SHP77 (cell line): ENCODE results near the gene AMFR.

Source experiments
- DNase-seq, 2 experiments: peaks; one replicate each; lab custom pipeline; 2025; lab: John Stamatoyannopoulos, UW

The AMFR gene

GRCh38 chr16:56362706-56363105 lies 62.6 kb downstream of the AMFR start:
- DNase-seq: no peak

GRCh38 chr16:56362057-56362655 lies 63.2 kb downstream of the AMFR start:
- no peak for DNase-seq

DNA sequence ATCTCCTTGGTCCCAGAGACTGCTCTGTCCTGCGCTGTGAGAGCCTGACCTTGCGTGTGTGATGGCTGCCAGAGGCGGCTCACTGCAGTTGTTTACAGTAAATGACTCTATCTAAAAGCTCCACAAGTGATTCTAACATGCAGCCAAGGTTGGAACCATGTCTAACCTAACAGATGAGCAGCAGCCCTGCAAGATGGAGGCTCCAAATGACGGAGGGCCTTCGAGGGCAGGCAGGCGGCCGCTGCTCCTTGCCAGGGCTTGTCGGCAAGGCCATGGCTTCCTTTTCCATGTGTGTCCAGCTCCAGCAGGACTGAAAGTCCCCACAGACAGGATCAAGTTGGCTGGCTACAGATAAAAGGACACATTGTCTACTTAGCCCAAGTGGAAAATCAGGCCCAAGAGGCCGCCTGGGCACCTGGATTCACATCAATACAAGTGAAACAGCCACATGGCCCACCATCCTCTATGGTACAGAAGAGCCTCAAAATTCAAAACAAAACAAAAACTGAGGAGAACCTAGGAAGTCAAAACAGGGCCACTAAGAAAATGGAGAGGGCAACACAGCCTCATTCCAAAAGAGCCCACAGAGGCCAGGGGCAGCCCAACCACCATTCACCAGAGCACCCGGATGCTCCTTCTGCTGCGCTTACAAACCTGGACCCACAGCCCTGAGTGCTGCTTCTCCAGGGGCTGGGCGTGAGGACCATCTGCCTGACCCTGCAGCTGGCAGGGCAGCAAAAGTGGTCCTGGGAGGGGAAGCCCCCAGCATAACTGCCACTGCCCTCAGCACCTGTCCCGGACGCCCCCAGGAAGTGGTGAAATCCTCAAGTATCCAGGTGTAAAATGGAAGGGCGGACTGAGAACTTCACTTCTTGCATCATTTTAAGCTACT lies 65.0 kb downstream of the AMFR start:
- DNase-seq: no peak

DNA sequence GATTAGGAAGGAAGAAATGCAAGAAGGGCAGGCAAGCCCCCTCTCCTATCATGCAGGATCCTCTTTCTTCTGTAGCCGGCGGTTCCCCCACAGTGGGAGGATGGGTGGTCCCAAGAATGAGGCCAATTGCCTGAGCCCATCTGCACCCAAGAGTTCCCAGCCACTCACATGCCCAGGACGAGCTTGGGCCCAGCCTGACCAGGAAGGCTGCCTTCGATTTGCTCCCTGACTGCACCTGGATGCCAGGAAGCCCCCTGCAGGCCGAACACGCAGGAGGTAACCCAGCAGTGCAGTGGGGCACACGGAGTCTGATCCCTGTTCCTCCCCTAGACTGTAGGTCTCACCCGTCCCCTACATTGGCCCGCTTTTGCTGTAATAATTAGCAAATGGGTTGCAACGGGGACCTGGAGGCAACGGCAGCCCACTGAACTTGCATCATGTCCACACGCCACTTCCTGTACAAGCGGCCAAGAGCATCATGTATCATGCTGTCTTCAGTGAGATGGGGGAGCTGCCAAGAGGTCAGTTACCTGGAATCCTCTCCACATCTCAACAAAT lies 67.5 kb downstream of the AMFR start:
- no peak for DNase-seq

DNA sequence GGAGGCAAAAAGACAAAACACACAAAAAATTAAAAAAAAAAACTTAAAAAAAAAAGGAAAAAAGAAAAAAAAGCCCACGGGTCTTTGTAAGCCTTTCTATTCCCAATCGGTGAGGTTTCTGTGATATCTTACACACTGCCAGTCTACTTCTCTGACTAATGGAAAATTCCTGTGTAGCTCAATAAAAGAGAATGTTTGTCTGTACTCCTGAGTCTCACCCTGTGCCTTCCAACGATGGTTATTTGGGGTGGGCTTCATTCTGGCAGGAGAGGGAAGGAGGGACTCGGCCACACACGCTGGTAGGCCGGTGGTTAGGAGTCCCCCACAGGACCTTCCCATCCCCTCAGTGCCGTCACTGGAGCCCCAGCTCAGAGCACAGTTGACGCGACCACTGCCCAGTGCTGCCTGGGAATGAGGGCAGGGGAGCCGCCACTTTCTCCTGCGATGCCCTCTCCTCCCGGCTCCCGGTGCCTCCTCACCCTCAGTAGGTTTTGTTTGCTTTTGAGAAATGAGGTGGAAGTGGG lies 68.0 kb downstream of the AMFR start:
- no peak for DNase-seq

DNA sequence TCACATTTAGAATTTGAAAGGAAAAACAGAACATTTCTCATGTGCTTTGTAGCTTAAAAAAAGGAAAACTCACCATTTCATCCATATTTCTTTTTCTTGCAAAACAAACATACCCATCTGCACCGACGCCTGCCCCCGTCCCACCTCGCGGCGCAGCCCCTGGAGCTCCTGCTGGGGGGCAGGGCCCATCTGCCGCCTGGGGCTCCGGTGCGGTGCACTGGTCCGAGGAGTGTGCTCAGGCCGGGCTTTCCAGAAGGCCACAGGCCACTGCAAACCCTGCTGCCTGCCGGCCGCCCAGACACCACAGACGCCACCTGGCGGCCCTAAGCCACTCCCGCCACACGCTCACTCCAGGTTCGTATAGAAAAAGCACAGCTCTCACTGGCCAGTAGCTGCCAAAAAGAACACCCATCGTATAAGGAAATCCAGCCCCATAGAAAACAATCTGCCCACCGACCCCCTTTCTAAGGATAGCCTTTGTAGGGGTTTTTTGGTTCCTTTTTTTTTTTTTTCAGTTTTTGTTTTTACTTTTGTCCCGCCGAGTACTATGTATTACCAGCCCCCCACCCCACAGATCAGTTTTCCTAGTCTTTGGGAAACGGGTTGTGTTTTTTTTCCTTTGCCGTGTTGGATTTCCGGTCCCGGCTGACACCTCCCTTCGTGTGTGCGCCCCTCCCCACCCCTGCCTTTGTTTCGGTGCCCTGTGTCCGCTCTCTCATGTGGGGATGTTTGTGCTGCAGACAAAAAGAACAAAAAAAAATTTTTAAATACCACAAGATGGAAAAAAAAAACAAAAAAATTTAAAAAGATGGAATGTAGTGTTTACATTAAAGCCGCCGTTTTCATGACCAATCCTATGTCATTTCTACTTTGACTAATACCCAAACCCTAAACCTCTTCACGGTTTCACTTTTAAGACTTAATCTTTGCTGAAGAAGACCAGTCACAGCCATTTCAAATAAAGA lies 68.8 kb downstream of the AMFR start:
- peak; percentile 64 to 84 for DNase-seq

- no peak for DNase-seq
Measured at GRCh38 chr16:56355786-56356275, 69.5 kb downstream of the AMFR start.

DNA sequence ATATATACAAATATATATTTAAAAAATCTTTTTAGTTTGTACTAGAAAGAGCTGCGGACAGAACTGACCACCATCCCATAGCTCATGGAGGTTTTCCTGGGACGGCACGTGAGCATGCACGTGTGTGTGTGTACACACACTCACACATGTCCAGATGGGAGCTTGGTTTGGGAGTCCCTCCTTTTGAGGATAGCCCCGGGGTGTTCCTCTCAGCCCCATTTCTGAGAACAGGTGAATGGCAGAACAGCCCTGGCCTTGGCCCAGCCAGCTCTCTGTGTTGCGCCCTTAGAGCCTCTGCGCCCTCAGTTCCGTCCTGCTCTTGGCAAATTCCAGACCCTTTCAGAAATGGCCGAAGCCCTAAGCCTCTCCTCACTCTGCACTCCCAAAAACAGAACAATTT lies 70.1 kb downstream of the AMFR start:
- no peak for DNase-seq

GRCh38 chr16:56354746-56355145 lies 70.6 kb downstream of the AMFR start:
- no peak for DNase-seq

DNA sequence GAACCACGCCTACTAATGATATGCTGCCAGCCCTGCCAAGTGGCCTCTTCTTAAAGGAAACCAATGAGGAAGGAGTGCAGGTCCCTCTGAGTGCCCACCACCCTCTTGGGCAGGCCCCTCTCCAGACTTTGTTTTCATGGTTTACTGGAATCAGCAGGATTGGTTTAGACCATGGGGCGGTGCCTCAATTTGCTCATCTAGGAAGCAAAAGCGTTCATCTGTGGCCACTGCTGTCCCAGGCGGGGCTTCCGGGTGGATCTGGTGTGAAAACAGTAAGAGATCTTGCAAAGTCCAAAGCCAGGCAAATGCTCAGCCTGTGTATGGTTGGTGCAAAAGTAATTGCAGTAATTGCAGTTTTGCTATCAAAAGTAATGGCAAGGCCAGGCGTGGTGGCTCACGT lies 71.3 kb downstream of the AMFR start:
- no peak for DNase-seq

DNA sequence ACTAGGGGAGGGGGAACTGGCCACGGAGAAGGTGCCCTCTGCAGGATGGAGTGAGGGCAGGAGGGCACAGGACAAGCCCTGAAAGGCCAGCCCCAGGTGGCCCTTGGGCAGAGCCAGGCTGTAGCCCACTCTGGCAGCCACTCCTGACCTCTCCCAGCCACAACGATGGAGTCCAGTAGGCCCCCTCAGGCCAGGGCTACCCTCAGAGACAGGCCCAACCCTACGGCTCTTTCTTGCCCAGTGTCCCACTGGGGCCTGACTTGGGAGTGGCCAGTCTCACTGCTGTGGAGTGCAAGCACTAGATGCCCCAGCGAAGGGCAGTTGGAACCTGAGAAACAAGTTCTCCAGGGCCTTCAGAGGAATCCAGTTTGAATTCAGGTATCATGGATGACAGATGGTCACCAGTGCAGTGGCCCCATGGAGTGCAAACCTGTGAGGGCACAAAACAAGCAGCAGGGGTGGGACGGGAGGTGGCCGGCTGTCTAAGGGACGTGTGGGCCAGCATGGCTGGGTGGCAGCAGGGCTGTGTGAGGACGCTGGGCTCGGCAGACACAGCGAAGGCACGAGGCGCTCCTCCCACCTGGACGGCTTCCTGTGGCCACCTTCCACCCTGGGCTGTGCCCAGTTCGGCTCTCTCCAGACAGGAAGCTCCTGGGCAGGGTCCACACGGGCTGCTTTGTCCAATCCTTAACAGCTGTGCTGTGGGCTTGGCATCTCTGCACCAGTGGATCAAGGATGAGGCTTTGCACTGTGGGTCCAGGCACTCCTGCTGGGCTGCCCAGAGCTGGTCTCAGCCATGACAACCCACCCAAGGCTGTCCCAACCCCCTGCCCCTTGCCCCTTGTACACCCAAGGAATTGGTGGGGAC lies 72.1 kb downstream of the AMFR start:
- no peak for DNase-seq

DNA sequence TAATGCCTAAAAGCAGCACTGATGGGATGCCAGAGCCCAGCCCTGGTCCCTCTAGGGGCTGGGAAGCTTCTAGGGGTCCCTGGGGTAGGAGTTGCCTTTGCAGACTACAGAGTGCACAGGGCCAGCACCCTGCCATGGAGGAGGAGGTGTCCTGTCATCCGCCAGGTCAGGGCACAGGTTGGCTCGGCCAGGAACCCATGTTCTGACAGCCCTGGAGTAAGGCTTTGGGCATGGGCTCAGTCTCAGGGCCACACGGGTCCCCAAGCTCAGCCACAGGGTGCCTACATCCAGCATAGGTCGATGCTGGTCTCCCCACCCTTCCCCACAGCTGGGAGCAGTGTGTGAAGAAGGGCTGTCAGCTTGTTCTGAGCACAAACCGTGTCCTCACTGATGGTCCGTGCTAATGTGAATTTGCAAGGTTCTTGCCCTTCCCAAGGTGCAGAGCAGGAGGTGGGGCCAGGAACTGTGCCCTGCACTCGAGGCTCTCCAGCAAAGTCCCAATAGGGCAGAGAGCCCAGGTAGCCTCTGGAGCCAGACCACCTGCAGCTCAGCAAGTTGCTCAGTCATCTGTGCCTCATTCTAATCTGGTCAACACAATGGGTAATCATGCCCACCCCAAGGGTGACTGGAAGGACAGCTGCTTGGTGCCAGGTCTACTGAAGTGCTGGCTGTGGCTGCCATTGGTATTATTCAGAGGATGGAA lies 72.8 kb downstream of the AMFR start:
- no peak for DNase-seq

GRCh38 chr16:56351481-56351880 lies 73.9 kb downstream of the AMFR start:
- no peak for DNase-seq

- no peak for DNase-seq
Measured at GRCh38 chr16:56350491-56351405, 74.6 kb downstream of the AMFR start.

GRCh38 chr16:56349711-56350161 lies 75.6 kb downstream of the AMFR start:
- DNase-seq: no peak

DNA sequence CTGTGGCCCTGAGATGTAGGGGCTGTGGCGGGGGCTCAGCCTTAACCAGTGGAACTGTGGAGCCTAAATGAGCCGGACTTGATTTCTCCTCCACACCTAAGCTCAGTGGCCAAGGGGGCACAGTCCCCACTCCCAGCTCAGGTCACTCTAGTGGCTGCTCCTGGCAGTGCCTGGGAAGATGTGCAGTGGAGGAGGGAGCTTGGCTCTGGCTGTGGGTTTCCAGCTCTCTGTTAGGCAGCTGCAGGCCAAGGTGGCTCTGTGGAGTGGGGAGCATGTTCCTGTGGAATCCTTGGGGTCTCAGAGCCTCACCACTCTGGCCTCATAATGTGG lies 76.3 kb downstream of the AMFR start:
- DNase-seq: no peak

- DNase-seq: peak in 1 of 2 experiments; percentile 23
Measured at GRCh38 chr16:56348168-56349085, 76.9 kb downstream of the AMFR start.

GRCh38 chr16:56347670-56348069 lies 77.7 kb downstream of the AMFR start:
- no peak for DNase-seq
